DMS 273 treated with DMSO at 0.1 percent for 48 hours (cell line): ENCODE measurements around the gene AGO4.

Experiments
- DNase-seq: peaks from one replicate; lab custom pipeline; 2025; lab: John Stamatoyannopoulos, UW

AGO4 gene

DNA sequence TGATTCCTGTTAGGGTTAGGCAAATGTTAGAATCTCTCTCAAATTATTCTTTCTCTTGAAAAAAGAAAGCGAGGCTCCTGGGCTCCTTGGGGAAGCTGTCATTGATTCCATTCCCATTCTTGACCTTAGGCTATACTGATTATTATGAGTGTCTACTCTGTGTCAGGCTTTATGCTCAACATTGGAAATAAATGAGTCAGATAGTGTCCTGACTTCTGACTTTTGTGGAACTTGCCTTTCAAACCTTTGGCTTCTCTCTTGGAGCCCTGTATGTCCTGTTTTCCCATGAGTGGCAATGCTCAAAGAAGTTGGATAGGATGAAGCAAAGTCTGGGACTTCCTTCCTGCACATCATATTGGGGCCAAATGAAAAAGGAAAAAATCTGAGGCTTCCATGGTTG lies 86.8 kb downstream of the AGO4 start:
- no peak for DNase-seq

DNA sequence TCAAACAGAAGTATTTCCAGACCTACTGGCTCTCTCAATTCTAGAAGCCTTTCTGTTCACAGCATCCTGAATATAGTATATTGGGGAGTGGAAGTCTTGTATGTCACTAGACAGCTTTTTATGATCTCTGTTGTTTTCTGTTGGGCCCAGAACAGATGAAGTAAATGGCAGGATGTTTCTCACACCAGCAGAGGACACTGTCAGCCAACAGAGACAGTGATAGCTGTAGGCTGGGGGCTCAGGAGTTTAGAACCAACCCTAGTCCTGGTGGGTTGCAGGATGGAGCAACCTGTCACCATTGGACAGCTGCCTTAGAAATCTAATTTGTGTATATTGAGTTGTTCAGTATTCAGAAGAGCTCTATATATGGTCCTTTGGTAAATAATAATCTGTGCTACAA lies 92.1 kb downstream of the AGO4 start:
- no peak for DNase-seq

DNA sequence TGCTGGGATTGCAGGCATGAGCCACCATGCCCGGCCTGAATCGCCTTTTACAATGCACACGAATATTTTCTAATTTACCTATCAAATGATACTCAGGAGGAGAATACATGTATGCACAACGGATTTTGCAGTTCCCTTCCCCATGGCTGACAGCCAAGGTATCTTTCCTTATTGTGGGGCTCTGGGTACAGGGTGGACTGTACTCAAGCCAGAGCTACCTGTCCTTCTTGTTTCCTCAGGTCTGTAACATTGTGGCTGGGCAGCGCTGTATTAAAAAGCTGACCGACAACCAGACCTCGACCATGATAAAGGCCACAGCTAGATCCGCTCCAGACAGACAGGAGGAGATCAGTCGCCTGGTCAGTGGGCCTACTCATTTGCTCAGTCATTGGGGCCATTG lies 93.4 kb downstream of the AGO4 start:
- DNase-seq, result no peak

DNA sequence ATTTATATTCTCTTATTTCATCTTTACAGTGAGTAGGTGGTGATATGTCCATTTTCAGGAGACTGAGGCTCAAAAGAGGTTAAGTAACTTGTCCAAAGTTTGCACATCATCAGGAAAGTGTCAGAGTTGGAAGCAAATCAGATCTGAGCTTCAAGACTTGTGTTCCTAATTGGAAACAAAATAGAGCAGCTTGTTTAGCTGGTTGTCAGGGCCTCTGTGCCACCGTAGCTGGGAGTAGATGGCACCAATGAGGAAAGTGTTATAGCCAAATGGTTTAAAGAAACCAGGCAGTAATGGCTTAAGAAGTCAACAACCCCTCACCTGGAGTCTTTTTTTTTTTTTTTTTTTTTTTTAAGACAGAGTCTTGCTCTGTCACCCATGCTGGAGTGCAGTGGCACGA lies 94.9 kb downstream of the AGO4 start:
- DNase-seq, result no peak
